HG03135 (cell line): Measurements from ENCODE around the gene DUSP16.
"Not testable (repeated sequence)": the region's sequence is repeated elsewhere in the genome, so short reads cannot be mapped to it uniquely, and the experiment has no call there.

ENCODE experiments used
- ATAC-seq: cut with Tn5 transposase; IDR thresholded peaks from one replicate; pipeline ENCODE4 v1.9.1; 2021; ENCODE audit warnings: mild to moderate bottlenecking, moderate library complexity; ENCODE audit not compliant: unreplicated experiment

Gene DUSP16

DNA sequence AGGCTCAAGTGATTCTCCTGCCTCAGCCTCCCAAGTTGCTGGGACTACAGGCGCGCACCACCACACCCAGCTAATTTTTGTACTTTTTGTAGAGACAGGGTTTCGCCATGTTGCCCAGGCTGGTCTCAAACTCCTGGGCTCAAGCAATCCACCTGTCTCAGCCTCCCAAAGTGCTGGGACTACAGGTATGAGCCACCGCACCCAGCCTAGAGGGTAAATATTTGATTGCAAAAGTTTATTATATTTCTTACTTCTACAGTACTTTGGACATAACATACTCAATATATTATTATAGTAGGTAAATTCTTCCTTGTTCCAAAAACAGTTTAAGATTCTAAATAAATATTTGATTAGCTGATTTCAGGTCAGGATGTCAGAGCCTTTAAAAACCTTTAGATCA is 40.0 kb downstream of the DUSP16 start:
- not testable (repeated sequence) for ATAC-seq

DNA sequence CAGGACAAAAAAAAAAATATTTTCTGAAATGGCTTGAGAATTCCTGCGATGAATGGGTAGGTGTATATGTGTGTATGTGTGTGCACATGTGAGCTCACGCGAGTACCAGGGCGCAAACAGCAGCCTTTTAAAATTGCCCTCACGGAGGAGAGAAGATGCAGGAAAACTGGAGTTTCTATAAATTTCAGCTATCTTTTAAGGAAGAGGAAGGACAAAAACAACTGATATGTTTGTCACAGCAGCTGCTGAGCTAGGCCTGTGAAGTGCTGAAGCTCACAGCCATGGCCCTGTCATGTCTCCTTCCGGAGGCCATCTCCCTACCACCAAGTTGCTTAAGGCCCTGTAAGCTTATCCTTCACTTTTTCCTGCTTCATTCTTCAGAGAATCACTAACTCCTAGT is 40.8 kb downstream of the DUSP16 start:
- ATAC-seq = no peak

DNA sequence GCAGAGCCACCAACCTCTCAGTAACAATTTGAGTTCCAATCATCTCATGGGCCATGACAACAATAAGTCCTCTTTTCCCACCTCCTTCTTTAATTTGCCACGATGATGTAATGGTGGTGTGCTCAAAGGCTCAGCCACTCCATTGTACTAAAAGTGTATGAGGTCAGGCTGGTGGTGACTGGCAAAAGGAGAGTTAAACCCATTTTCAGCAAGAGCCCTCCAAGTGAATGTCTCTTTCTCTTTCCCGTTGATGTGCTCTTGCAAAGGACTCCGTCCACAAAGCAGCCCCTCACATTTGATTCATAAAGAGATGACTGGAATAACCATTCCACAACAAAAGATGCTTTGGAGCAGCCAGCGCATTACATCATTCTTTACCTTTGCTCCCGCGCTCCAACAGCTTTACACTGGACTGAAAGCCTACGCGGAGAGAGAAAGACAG is 41.6 kb downstream of the DUSP16 start:
- no peak for ATAC-seq

DNA sequence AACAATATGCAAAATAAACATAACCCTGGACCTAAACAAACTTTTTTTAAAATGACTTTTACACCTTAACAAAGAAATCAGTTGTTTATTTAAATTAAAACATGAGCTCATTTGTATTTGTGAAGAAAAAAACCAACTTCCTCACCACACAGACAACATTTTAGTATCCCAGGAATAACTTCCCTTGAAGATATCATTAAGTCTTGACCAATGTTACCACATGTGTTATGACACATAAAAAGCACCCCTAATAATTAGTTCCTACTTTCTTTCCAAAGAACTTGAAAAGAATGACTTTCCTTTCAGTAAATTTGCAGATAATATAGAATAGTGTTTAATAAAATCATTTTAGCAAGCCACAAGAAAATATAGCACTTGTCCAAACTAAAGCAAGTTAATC is 42.4 kb downstream of the DUSP16 start:
- no peak for ATAC-seq

DNA sequence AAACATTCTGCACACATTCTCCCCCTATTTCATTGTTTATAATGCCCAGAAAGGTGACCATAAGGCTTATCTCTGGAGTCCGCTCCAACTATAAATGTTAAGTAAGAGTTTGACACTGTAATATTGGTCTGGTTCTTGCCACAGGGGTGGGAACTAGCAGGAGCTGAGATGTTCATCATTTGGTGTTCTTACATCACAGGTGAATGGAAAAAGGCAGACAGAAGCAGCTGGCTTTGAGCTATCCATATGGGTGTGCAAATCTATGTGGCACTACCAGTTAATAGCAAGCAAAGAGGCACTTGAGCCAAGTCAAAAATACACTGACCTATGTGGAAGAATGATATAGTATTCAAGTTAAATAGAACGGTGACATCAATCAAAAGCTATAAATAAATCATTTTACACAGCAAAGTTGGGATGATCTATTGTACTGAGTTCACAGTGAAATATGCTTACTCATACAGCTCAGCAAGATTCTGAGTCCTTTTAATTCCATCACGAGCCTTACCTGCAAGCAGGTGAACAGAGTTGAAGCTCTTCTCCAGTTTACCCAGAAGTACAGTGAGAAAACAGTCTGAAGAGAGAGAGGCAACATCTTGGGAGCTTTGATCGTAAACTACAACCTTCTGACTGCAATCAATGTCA is 43.2 kb downstream of the DUSP16 start:
- ATAC-seq = no peak

DNA sequence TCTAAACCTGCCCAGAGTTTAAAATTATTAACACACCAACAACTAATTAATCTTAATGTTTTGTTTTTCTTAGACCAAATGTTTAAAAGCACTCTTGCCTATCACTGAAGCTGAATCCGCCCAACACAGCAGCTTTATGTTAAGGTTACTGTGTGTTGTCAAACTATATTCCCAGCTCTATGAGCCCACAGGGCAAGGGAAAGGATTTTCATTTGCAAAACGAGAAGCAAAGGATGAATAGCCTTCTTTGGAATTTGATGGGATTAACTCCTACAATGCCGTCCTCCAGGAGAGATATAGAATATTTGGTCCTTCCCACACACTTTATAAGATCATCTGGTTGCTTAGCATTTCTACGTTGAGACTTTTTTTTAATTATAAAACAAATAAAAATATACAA is 43.7 kb downstream of the DUSP16 start:
- ATAC-seq = no peak

DNA sequence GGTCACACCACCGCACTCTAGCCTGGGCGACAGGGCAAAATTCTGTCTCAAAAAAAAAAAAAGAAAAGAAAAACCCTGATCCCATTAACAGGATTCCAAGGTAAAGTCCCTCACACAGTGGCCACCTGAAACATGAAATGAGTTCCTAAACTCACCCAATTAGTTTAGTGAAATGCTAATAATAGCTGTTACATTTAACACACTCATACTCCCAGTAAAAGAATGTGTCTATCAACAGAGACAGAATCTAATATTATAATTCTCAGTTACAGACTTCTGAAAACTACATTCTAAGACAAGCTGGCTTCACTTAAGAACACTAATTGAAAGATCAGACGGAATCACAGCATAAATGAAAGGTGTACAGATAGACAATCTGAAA is 44.2 kb downstream of the DUSP16 start:
- no peak for ATAC-seq

DNA sequence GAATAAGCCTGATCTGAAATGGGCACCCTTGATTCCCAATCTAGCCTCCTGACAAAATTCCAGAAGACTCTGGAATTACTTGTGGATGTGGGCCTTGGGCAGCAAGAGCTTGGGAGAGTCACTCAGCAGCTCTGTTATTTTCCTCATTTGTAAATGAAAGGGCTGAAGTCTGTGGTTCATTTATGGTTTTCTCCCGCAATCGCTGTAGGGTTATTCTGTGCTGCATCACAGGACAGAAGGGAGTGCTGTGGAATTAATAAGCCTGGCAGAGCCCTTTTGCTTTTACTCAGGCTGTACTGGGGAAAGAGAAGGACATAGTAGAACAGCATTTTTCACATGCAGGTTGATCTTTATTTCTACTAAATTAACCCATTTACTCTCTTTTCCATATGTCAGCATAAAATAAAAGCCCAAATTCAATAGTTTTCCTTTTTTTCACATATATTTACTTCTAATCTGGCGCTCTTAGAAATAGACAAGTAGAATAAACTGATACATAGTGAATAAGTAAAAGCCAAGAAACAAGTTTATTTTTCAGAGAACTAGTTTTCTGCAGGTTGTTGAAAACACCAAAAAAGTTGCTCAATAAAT is 49.2 kb downstream of the DUSP16 start:
- ATAC-seq = no peak

DNA sequence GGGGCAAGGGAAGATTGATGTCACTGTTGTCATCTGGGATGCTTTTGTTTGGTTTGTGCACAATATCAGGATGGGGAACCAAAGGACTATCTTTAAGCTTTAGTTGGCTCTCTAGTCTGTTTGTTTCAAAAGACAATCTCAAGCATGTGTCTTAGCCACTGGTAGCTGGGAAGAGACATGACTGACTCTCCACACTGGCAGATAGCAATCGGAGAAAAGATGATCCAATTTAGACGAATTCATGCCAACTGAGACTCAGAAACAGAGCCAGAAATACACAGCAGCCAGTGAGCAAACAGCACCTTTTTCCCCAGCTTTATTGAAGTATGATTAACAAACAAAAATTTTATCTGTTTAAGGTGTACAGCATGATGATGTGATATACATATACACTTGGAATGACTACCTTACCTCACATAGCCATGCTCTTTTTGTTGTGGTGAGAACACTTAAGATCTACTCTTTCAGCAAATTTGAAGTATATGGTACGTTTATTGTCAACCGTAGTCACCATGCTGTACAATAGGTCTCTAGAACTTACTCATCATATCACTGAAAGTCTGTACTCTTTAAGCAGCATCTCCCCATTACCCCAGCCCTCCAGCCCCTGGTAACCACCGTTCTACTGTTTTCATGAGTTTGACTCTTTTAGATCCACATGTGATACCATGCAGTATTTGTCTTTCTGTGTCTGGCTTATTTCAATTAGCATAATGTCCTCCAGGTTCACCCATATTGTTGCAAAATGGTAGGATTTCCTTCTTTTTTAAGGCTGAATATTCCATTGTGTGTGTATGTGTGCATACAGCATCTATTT is 50.6 kb downstream of the DUSP16 start:
- no peak for ATAC-seq

DNA sequence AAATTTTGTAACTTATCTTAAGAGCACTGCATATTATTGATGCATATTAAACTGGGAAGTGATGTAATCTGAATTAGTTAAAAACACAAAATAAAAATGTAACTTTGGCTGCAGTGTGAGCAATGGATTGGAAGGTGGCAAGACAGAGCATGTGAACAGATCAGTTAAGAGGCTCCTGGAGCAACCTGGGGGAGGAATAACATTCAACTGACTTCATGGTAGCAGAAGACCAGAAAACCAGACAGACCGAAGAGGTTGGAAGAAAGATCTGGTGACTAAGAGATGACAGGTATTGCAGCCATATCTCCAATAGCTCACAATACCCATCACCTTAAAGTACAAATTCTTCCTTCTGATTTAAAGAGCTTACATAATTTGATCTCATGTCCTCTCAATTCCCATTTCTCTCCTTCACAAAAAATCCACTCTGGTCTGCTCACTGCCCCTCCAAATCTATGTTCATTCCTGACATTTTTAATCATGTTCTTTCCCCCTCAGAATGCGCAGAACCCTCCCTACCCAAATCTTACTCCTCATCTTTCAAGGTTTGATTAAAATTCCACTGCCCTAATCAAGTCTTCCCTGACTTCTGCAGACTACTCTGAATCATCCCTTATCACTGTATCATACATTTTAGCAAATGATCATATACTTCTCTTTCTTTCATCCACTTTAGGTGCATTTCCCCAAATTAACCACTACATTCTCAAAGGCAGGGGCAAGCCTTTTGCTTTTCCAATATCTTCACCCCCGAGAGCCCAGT is 51.5 kb downstream of the DUSP16 start:
- no peak for ATAC-seq

DNA sequence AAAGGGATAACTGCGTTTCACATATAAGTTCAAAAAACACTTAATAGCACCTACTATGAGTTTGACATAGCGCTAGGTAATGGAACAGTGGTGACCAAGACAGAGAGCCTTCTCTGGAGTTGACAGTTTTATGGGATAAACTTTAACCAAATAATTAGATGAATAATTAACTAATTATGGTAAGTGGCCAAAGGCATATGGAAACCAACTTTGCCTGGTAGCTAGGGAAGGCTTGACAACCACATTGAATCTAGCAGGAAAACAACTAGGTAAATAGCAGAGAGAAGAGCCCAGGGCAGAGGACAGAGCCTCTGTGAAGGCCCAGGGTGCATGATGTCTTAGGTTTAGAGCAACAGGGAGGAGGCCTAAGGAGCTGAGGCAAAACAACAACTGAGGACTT is 52.1 kb downstream of the DUSP16 start:
- ATAC-seq = no peak

DNA sequence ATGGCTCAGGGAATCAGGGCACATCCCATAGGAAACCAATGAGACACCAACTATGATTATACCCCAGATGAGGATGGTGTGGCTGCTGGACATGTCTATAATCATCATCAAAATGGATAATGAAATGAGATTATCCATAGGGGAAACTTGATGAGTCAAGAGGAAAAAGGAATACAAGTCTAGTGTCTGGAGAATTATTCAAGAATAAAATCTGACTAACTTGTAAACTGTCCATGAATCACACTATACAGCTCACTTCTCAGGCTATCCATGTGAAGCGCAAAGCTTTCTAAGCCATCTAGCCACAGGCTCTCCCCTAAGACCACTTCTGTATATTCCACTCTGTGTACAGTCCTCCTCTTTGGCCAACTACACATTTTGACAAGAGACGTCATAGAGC is 52.5 kb downstream of the DUSP16 start:
- ATAC-seq = no peak

DNA sequence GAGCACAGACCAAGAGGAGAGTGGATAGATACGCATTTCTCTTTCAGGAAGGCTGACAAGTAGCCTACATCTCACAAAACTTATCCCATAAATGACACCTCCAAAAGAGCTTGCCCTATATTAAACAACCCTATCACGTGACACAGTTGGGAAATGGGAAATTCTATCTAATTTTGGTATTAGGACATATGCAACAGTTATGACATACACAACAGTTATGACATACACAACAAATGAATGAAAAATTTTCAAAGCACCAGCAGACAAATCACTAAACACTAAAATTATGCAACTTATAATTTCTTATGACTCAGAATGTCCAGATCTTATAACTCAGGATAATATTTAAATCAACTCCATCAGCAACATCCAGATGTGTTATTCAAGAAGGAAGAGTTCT is 54.1 kb downstream of the DUSP16 start:
- ATAC-seq = no peak

DNA sequence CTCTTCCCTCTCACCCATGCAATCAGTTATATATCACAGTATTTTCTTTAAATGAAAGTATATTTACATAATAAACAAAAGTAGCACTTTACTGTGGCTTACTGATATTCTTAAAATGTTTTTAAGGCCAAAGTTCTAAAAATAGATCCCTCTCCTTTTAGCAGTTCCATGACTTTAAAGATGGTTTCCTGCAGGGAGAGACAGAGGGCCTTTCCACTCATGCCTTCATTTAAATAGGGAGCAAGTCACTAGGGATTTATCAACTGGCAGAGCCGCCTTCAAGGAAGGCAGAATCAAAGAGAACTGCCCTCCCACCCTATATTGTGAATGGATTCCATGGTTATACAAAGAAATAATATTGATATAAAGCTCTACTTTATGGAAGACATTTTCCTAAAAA is 55.5 kb downstream of the DUSP16 start:
- ATAC-seq = no peak

DNA sequence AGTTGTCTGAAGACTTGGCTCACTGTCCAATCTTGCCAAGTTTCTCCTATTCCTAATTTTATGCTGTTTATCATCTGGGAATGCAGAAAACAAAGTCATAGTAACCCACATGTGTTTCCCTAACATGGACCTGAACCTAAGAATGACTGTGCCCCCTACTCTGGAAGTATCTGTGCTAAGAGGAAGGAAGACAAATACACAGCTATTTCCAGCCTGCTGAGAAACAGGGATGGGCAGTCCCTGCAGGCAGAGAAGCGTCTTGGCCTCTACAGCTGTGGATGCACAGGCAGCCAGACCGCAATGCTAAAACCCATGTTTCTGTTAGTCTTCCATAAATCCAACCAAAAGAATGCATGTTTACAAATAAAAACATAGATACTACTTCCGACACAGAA is 56.2 kb downstream of the DUSP16 start:
- ATAC-seq = no peak

DNA sequence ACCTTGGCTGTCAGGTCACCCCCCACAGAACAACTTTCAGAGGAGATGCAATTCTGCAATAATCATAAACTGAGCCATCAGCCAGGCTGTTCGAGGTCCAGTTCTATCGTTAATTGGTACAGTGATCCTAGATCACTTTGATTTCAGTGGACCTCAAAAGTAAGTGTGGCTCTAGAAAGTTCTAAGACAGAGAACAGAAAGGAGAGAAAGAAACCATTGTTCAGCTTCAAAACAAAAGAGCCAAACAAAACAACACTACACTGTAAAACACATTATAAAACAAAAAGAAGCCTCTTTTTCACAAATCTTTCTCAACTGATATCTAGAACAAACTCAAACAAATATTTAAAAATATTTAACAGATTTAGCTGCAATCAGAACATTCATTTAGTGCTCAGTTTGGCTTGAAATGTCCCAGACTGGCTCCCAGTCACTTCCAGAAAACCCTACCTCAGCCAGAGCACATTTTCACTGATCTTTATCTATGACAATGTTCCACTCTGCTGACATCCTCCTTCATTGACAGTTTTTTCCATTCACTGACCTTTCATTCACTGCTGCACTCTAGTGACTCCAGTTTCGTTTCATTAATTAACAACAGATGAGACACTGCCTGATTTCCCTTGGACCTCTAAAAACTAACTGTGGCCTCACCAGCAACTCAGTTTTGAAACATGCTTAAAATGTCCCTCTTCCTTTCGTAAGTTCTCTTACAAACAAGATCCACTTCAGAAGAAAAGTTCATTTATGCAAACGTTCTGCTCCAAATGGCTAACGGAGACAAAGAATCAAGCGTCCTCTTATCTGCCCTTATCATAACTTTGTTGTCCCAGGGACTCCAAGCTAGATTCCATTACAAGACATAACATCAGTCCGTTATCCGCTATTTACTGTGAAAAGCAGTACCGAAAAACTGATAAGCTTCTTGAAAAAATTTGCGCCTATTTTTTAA is 56.8 kb downstream of the DUSP16 start:
- peak; percentile 85 for ATAC-seq

DNA sequence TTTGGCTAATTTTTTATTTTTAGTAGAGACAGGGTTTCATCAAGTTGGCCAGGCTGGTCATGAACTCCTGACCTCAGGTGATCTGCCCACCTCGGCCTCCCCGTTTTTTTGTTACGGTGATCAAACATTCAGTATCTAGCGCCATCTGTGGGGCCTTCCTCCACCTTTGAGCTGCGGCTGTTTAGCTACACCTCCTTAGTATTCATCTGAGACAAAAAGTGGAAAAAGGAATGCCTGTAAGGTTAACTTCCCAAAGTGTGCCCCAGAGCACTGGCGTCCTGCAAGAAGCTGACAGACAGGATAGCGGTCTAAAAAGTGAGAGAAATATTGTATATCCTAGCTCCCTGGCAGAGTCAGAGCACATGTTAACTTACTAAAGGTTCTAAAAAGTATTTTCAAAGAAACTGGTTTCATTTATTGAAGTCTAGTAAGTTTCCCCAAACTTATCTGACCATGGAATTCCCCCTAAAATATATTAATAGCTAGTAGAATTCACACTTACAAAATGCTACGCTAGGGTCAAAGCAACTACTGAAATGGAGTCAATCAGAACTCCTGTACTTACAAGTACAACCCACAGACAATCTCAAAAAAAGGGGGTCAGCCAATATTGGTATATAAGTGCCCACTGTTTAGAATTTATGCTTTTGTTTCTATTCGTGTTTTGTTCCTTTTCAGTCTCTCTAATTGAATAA is 59.1 kb downstream of the DUSP16 start:
- ATAC-seq = no peak

DNA sequence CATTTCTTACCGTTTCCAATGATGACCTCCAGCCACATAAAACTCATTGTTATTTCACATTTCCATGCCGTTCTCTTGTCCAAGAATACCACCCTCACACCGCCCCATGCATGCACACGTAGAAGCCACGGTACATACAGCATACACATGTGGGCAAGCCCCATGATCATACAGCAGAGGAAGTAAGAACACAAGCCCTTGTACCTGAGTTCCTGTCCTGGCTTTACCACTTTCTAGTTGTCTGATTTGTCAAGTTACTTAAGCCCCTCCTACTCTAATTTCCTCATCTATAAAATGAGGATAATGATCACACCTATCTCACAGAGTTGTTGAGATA is 59.9 kb downstream of the DUSP16 start:
- no peak for ATAC-seq

DNA sequence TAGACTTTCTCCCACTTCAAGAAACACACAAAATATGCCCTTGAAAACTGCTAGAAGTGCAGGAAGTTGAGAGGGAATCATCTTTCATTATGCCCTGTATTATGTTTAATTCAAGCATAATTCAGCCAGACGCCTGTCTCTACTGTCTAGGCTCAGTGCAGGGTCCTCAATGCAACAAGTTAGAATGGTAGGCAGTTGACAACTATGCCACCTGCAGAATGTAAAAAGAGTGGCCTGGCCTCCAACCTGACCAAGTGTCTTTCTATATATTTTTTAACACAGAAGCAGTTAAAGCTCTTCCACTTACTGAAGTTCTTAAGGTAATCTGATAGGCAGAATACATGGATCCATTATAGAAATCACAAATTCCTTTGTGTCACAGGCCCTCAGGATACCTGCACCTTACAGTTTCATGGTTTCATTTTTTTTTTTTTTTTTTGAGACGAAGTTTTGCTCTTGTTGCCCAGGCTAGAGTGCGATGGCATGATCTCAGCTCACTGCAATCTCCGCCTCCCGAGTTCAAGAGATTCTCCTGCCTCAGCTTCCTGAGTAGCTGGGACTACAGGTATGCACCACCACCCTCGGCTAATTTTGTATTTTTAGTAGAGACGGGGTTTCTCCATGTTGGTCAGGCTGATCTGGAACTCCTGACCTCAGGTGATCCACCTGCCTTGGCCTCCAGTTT is 60.4 kb downstream of the DUSP16 start:
- ATAC-seq = not testable (repeated sequence)
